ENCODE data around the gene ADAMTS2. TPM values are rescaled to one million over a fixed set of nuclear protein-coding genes. Genes with fewer than 3 reads are reported as not detected.

The ADAMTS2 gene
- polyA plus RNA-seq (ENCODE audit: insufficient read length), result 7.8 TPM
- long read RNA-seq, donor 1, full-length matches to known transcripts, result 2 of 2 reads
- long read RNA-seq, donor 1, partial matches to known transcripts, result 0 of 2 reads
- long read RNA-seq, donor 1, other reads (novel, unspliced or antisense), result 0 of 2 reads
- long read RNA-seq, donor 2, full-length matches to known transcripts, result 2 of 2 reads
- long read RNA-seq, donor 2, partial matches to known transcripts, result 0 of 2 reads
- long read RNA-seq, donor 2, other reads (novel, unspliced or antisense), result 0 of 2 reads
- long read RNA-seq, donor 3, full-length matches to known transcripts, result 1 of 1 reads
- long read RNA-seq, donor 3, partial matches to known transcripts, result 0 of 1 reads
- long read RNA-seq, donor 3, other reads (novel, unspliced or antisense), result 0 of 1 reads
- long read RNA-seq, donor 4, result 0 reads
- long read RNA-seq, donor 5, full-length matches to known transcripts, result 3 of 3 reads
- long read RNA-seq, donor 5, partial matches to known transcripts, result 0 of 3 reads
- long read RNA-seq, donor 5, other reads (novel, unspliced or antisense), result 0 of 3 reads
- long read RNA-seq, donor 6, result 0 reads
- long read RNA-seq, donor 7, full-length matches to known transcripts, result 3 of 3 reads
- long read RNA-seq, donor 7, partial matches to known transcripts, result 0 of 3 reads
- long read RNA-seq, donor 7, other reads (novel, unspliced or antisense), result 0 of 3 reads
- long read RNA-seq, donor 8, result 0 reads

- DNase-seq, result no peak
These were observed at the start of gene ADAMTS2 for GRCh38 chr5:179345433-179346321. TSS of gene ADAMTS2 (minus strand) at chr5:179345461. CDS start at chr5:179345328, 133 bp downstream.

GRCh38 chr5:179393078-179393477 lies 47.8 kb upstream of the ADAMTS2 start:
- DNase-seq, result no peak

DNA sequence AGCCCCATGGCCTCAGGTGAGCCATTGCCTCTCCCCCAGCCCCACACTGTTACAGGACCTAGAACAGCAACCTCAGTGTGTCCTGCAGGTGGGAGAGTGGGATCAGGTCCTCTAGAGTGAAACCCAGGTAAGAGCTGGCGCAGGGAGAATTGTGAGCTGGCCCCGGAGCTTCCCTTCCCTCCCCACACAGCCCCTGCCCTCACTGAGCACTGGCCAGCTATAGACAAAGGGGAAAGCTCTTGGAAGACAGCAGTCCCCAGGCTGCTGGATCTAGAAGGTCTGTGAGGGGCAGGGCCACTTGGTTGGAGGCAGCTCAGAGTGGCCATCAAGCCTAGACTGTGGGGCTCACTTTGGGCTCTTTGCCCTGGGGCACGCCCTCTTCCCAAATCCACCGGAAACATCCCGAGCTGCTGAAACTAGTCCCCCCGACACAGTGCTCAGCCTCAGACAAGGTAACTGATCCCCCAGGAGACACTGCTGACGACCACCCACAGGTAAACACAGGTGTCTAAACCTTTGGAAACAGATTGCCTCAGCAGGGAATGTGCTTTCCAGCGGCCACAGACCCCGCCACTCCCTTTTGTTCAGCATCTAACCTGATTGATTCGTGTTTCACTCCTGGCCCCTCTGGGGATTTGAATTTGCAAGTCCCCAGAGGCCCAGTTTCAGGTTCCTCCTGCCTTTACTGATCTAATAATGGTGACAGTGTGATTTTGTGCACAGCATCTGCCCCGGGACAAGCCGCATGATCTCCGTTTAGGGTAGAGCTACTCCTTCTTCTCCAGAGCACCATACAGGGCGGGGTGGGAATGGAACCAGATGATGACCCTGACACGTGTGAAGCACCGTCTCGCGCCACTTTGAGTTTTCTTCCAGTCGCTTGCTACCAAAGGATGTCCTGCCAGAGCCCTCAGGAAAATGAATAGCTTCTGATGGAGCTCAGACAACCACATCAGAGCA lies 42.2 kb upstream of the ADAMTS2 start:
- DNase-seq, result no peak

DNA sequence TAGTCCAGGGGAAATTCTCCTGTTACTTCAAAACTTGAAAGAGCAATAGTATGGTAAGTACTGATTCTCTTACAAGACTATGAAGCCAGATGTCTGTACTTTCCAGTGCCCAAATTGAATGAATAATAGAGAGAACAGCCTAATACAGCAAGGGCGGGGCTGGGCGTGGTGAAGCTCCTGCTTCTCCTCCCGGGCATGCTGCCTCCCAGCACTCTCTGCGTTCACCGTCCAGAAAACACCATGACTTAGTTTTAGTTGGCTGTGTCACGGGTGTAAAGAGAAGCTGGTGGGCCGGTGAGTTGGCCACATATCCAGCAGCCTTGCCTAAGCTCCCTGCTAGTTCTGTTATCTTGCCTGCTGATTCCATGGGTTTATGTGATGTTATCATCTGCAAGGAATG lies 40.7 kb upstream of the ADAMTS2 start:
- DNase-seq, result no peak

- no peak for DNase-seq
These were observed 37.2 kb upstream of the ADAMTS2 start for GRCh38 chr5:179382486-179382885.

- no peak for DNase-seq
These were observed 36.4 kb upstream of the ADAMTS2 start for GRCh38 chr5:179381691-179382090.

DNA sequence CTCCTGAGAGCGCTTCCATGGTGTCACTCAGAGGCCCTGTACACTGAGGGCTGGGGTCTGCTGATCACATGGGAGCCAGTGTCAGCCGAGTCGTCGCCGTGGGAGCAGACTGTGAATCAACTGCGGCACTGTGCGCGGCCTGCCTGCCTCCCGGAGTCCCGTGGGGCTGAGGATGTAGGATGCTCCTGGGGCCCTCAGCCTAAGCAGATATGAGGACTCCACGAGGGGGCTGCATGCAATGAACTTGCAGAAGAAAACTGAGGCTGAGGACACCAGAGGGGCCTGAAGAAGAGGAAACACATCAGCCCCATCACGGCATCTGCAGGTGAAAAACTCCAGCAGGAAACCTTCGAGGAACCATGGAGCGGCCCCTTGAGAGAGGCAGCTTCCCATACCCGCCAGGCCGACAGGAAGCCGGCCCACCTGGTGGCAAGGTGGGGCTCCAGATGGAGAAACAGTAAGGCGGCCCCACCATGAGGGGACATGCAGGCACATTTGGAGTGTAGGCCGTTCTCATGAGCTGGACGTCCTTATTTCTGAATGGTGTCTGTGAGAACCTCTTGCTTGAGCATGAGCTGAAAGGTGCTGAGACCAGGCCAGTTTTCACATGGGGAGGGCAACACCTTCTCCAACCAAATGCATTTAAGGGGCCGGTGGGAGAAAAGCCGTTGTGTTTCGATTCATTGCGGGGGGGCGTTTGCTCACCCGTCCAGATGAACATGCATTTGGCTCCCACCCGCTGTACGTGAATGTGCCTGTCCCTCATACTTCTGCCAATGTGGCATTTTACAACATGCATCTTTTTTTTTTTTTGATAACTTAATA lies 35.2 kb upstream of the ADAMTS2 start:
- no peak for DNase-seq

GRCh38 chr5:179379321-179379890 lies 34.1 kb upstream of the ADAMTS2 start:
- no peak for DNase-seq

- no peak for DNase-seq
These were observed 33.4 kb upstream of the ADAMTS2 start for GRCh38 chr5:179378441-179379271.

DNA sequence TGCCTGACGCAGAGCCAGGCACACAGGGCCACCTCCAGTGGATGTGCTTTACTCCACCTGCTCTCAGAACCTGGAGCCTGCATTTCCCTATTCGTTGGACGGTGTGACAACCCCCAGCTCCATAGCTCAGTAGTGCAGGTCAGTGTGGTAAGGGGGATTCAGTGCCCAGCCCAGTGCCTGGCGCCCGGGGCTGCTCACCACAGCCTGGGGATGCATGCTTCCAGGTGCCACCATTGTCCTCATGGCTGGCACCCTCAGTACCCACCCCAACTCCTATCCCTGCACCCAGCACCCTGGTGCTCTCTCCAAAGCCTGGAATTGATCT lies 32.8 kb upstream of the ADAMTS2 start:
- no peak for DNase-seq

GRCh38 chr5:179377421-179378115 lies 32.3 kb upstream of the ADAMTS2 start:
- no peak for DNase-seq

GRCh38 chr5:179376701-179377420 lies 31.6 kb upstream of the ADAMTS2 start:
- DNase-seq, result no peak

- DNase-seq, result no peak
These were observed 30.6 kb upstream of the ADAMTS2 start for GRCh38 chr5:179375831-179376365.

DNA sequence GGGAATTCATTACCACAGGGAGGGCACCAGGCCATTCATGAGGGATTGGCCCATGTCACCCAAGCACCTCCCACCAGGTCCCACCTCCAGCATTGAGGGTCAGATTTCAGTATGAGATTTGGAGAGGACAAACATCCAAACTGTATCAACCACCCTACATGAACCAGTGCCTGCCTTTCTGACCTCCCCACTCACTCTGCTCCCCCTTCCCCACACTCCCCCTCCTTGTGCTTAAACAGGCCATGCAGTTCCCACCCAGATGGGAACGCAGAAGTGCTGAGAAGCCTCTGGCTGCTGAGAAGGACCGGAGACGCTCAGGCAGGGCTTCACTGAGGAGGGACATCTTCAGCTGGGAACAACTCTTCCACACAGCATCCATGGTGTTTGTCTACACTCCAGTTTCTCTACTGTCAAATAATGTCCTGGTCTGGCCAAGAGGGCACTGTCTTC lies 30.0 kb upstream of the ADAMTS2 start:
- no peak for DNase-seq

GRCh38 chr5:179374506-179375235 lies 29.4 kb upstream of the ADAMTS2 start:
- DNase-seq, result no peak

GRCh38 chr5:179373961-179374505 lies 28.8 kb upstream of the ADAMTS2 start:
- no peak for DNase-seq
